Osteoblast (primary cell): Measurements from ENCODE around the gene GUCA2A. TPM values are rescaled to one million over a fixed set of nuclear protein-coding genes. Genes with fewer than 3 reads are reported as not detected.

Experiments
- DNase-seq: peaks from one replicate; pipeline ENCODE4 v3.0.0; 2011; ENCODE audit warnings: low spot score, mixed read lengths; ENCODE audit not compliant: insufficient read length; ENCODE audit errors: missing footprints
- H2AFZ ChIP-seq: 2 replicates; pipeline ENCODE4 v1.6.0; 2011; ENCODE audit warnings: mild to moderate bottlenecking, low read length
- H3K27ac ChIP-seq: 2 replicates; pipeline ENCODE4 v1.5.1; 2011; ENCODE audit warnings: mild to moderate bottlenecking, low read depth, low read length, moderate library complexity
- H3K27me3 ChIP-seq: 2 replicates; pipeline ENCODE4 v1.6.0; 2012; ENCODE audit warnings: mild to moderate bottlenecking, control low read depth, inconsistent platforms, low read length, moderate library complexity; ENCODE audit not compliant: insufficient read depth
- H3K36me3 ChIP-seq: 2 replicates; pipeline ENCODE4 v1.5.1; 2011; ENCODE audit warnings: mild to moderate bottlenecking, low read length, control low read depth, moderate library complexity; ENCODE audit not compliant: insufficient read depth
- H3K4me1 ChIP-seq: 2 replicates; pipeline ENCODE4 v1.5.1; 2011; ENCODE audit warnings: mild to moderate bottlenecking, low read length, control low read depth, moderate library complexity; ENCODE audit not compliant: insufficient read depth
- H3K4me2 ChIP-seq: 2 replicates; pipeline ENCODE4 v1.6.0; 2011; ENCODE audit warnings: mild to moderate bottlenecking, low read length; ENCODE audit not compliant: insufficient read depth
- H3K4me3 ChIP-seq: fragments of 200-600 bp; sonication (generic); 3 replicates; pipeline ENCODE4 v1.5.1; 2012; ENCODE audit warnings: mild to moderate bottlenecking, low read length, inconsistent platforms; ENCODE audit not compliant: insufficient read depth
- H3K79me2 ChIP-seq: 2 replicates; pipeline ENCODE4 v1.6.0; 2012; ENCODE audit warnings: mild to moderate bottlenecking, low read length, control low read depth, inconsistent platforms; ENCODE audit not compliant: insufficient read depth
- H3K9me3 ChIP-seq: 2 replicates; pipeline ENCODE4 v1.5.1; 2011; ENCODE audit warnings: low read depth, low read length, control low read depth
- H4K20me1 ChIP-seq: 2 replicates; pipeline ENCODE4 v1.6.0; 2012; ENCODE audit warnings: mild to moderate bottlenecking, low read length, control low read depth; ENCODE audit not compliant: insufficient read depth
- CTCF ChIP-seq: IDR thresholded peaks from 2 replicates; pipeline ENCODE4 v1.5.1; 2011; ENCODE audit warnings: mild to moderate bottlenecking, low read depth, low read length, moderate library complexity; ENCODE audit errors: extremely low read depth
- total RNA-seq: library from RNA; depleted of rRNA; stranded (reverse); fragments of >200 nt; gene quantifications from 2 replicates; pipeline ENCODE4 v1.2.3, GENCODE V29; 2012

Gene GUCA2A
- total RNA-seq, 1 donor, result not detected

GRCh38 chr1:42155362-42155761 lies 9.2 kb downstream of the GUCA2A start:
- Histone ChIP-seq H3K4me2 (no peak overlapping the region), H4K20me1 (no peaks in the 10 kb centered on the region), H3K9me3 (peaks cover under 1% of the 10 kb centered on the region), H3K79me2 (no peaks in the 10 kb centered on the region), H3K4me1 (no peaks in the 10 kb centered on the region), H2AFZ (no peak overlapping the region), H3K27ac (no peak overlapping the region), H3K4me3 (no peak overlapping the region), H3K27me3 (peaks cover 5% of the 10 kb centered on the region), H3K36me3 (no peaks in the 10 kb centered on the region)
- no peak for DNase-seq
- no peak for TF ChIP-seq CTCF

- H3K4me3 ChIP-seq, result no peak overlapping the region
- no peaks in the 10 kb centered on the region for H4K20me1 ChIP-seq
- no peak overlapping the region for H2AFZ ChIP-seq
- H3K79me2 ChIP-seq, result no peaks in the 10 kb centered on the region
- H3K27me3 ChIP-seq, result peaks cover 4% of the 10 kb centered on the region
- TF ChIP-seq CTCF, result no peak
- H3K27ac ChIP-seq, result no peak overlapping the region
- no peak overlapping the region for H3K4me2 ChIP-seq
- DNase-seq, result peak; percentile 52
- no peaks in the 10 kb centered on the region for H3K9me3 ChIP-seq
- no peaks in the 10 kb centered on the region for H3K36me3 ChIP-seq
- no peaks in the 10 kb centered on the region for H3K4me1 ChIP-seq
Measured at GRCh38 chr1:42154685-42155084, 9.9 kb downstream of the GUCA2A start.

- H3K9me3 ChIP-seq, result no peaks in the 10 kb centered on the region
- DNase-seq, result peak; percentile 31
- H3K4me3 ChIP-seq, result no peak overlapping the region
- H3K4me2 ChIP-seq, result no peak overlapping the region
- H3K27ac ChIP-seq, result no peak overlapping the region
- H4K20me1 ChIP-seq, result no peaks in the 10 kb centered on the region
- H3K4me1 ChIP-seq, result no peaks in the 10 kb centered on the region
- H2AFZ ChIP-seq, result no peak overlapping the region
- no peaks in the 10 kb centered on the region for H3K27me3 ChIP-seq
- H3K79me2 ChIP-seq, result no peaks in the 10 kb centered on the region
- no peak for TF ChIP-seq CTCF
- H3K36me3 ChIP-seq, result no peaks in the 10 kb centered on the region
Measured at GRCh38 chr1:42153624-42154023, 10.9 kb downstream of the GUCA2A start.

- Histone ChIP-seq H2AFZ (no peak within 1 kb of the TSS), H3K27ac (no peak within 1 kb of the TSS), H4K20me1 (no peaks in the 10 kb centered on the region), H3K79me2 (no peaks in the 10 kb centered on the region), H3K36me3 (no peaks in the 10 kb centered on the region), H3K9me3 (no peaks in the 10 kb centered on the region), H3K27me3 (no peaks in the 10 kb centered on the region), H3K4me3 (no peak within 1 kb of the TSS), H3K4me2 (no peak within 1 kb of the TSS), H3K4me1 (no peaks in the 10 kb centered on the region)
- DNase-seq, result peak; percentile 31
- no peak for TF ChIP-seq CTCF
Measured at GRCh38 chr1:42152907-42153600, 11.5 kb downstream of the GUCA2A start, which contains the start of gene GUCA2B. Gene GUCA2B (plus strand): TSS chr1:42153410. CDS start chr1:42153451, 41 bp downstream.
